K562 (cell line): ENCODE data around the gene DNAH3.

Experiments used
- ATF7 ChIP-seq: fragments of 450-650 bp; IDR thresholded peaks from 2 replicates; pipeline ENCODE4 v1.7.1; 2014; ENCODE audit warnings: mild to moderate bottlenecking, moderate library complexity
- CTCF ChIP-seq, 3 experiments: IDR thresholded peaks in 2 of 3; conservative IDR thresholded peaks in 1 of 3; 2 replicates each; pipeline ENCODE4 v1.5.1; 2011 to 2012; ENCODE audit warnings: low read length in 3 of 3, mild to moderate bottlenecking in 3 of 3, control low read depth in 2 of 3, improper control_type of control experiment in 1 of 3, inconsistent platforms in 1 of 3, low read depth in 1 of 3, mixed read lengths in 1 of 3, moderate library complexity in 1 of 3; ENCODE audit not compliant: insufficient read depth in 2 of 3
- KDM1A ChIP-seq, 2 experiments: fragments of 450-650 bp; IDR thresholded peaks; 2 replicates each; pipeline ENCODE4 v1.6.1; 2016; ENCODE audit warnings: mild to moderate bottlenecking in 2 of 2
- MAFK ChIP-seq: IDR thresholded peaks from 2 replicates; pipeline ENCODE4 v1.6.1; 2011; ENCODE audit warnings: low read length, improper control_type of control experiment
- MTA2 ChIP-seq: fragments of 450-650 bp; IDR thresholded peaks from 2 replicates; pipeline ENCODE4 v1.6.1; 2016; ENCODE audit warnings: low read depth
- MTF1 ChIP-seq: fragments of 250-450 bp; sonication (Bioruptor Pico); IDR thresholded peaks from 2 replicates; pipeline ENCODE4 v1.9.0; 2021; ENCODE audit warnings: moderate library complexity, mild to moderate bottlenecking, inconsistent platforms, borderline replicate concordance
- SIN3A ChIP-seq, 2 experiments: fragments of 150-350 bp in 1 of 2; IDR thresholded peaks; 2 replicates each; pipeline ENCODE4 v1.6.1; 2011 to 2016; ENCODE audit warnings: borderline replicate concordance in 2 of 2, low read depth in 2 of 2, low read length in 2 of 2, mild to moderate bottlenecking in 2 of 2, moderate library complexity in 2 of 2; ENCODE audit not compliant: control insufficient read depth in 1 of 2
- SMAD1 ChIP-seq: fragments of 150-350 bp; IDR thresholded peaks from 2 replicates; pipeline ENCODE4 v1.6.1; 2014; ENCODE audit warnings: low read length, low read depth; ENCODE audit not compliant: partially characterized antibody
- SREBF1 ChIP-seq: fragments of 150-350 bp; IDR thresholded peaks from 2 replicates; pipeline ENCODE4 v1.6.1; 2014; ENCODE audit warnings: antibody characterized with exemption, low read depth, low read length, borderline replicate concordance
- ZNF197 ChIP-seq: fragments of 200-800 bp; sonication (Bioruptor generic); IDR thresholded peaks from 2 replicates; pipeline ENCODE4 v1.6.1; 2016; ENCODE audit warnings: low read depth, missing genetic modification characterization, missing compliant biosample characterization

GRCh38 chr16:20897253-20897897 is 253.3 kb downstream of the DNAH3 start:
- no peak for TF ChIP-seq SIN3A (IDR thresholded peaks at IDR 0.05; ENCODE audit: borderline replicate concordance in 2 of 2, control insufficient read depth in 1 of 2, low read depth in 2 of 2, low read length in 2 of 2)
- no peak for TF ChIP-seq SREBF1
- TF ChIP-seq ATF7: no peak
- no peak for TF ChIP-seq KDM1A (IDR thresholded peaks at IDR 0.05)
- TF ChIP-seq SMAD1: no peak
- TF ChIP-seq CTCF (IDR thresholded peaks at IDR 0.05 in 2 of 3, conservative IDR thresholded peaks at IDR 0.05 in 1 of 3; ENCODE audit: insufficient read depth in 2 of 3, low read depth in 1 of 3, low read length in 3 of 3): no peak
- no peak for TF ChIP-seq MAFK
- TF ChIP-seq MTA2: no peak
- TF ChIP-seq MTF1: no peak
- TF ChIP-seq ZNF197: no peak
